GM18517 (cell line): ENCODE results near the gene NACC2.
"Not testable (repeated sequence)": the region's sequence is repeated elsewhere in the genome, so short reads cannot be mapped to it uniquely, and the experiment has no call there.

Experiments
- ATAC-seq: cut with Tn5 transposase; IDR thresholded peaks from one replicate; pipeline ENCODE4 v1.9.1; 2021; ENCODE audit warnings: mild to moderate bottlenecking, moderate library complexity; ENCODE audit not compliant: unreplicated experiment

The NACC2 gene

GRCh38 chr9:136048560-136049411, 46.3 kb downstream of the NACC2 start:
- ATAC-seq: no peak

- ATAC-seq: no peak
These were observed 47.1 kb downstream of the NACC2 start for GRCh38 chr9:136047775-136048559.

DNA sequence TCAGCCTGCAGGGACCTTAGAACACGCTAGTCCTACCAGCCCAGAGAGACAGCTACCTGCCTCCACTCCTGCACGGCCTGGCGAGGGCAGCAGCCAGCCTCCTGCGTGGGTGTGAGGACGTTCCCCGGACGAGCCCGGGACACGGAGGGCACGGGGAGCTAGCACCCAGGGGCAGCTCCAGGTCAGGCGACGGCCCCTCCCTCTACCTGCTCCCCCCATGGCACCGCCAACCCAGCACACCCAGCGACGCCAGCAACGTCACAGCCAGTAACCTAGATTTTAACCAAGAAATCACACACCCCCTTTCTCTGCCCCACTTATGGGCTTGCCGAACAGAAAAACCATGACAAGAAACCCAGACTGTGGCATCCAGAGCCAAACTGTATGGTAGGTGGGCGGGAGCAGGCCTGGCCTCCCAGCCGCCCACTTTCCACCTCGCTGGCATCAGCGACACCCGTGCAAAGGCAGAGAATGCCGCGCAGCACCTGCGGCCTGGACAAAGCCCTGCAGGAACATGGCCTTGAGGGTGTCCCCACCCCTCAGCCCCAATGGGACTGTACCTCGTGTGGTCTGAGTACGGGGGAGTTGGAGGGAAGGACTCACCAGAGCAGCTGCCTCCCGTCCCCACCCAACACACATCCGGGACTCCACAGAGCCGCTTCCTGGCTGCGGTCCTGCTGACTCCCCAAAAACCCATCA, 47.9 kb downstream of the NACC2 start:
- no peak for ATAC-seq

DNA sequence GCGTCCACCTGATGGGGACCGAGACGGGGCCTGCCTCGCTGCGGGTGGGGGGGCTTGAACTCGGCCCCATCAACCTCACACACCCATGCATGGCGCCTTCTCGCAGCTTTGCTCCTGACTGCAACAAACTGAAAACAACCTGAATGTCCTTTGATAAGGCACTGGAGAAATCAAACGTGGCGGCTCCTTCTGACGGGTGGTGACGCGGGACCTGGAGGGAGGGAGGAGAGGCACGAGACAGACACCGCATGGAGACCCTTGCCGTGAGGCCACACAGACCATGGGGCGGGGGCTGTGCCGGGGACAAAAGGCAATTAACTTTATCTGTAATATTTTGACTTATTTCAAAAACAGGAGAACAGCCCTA, 48.6 kb downstream of the NACC2 start:
- ATAC-seq: no peak

- no peak for ATAC-seq
These were observed 49.2 kb downstream of the NACC2 start for GRCh38 chr9:136045595-136046553.

DNA sequence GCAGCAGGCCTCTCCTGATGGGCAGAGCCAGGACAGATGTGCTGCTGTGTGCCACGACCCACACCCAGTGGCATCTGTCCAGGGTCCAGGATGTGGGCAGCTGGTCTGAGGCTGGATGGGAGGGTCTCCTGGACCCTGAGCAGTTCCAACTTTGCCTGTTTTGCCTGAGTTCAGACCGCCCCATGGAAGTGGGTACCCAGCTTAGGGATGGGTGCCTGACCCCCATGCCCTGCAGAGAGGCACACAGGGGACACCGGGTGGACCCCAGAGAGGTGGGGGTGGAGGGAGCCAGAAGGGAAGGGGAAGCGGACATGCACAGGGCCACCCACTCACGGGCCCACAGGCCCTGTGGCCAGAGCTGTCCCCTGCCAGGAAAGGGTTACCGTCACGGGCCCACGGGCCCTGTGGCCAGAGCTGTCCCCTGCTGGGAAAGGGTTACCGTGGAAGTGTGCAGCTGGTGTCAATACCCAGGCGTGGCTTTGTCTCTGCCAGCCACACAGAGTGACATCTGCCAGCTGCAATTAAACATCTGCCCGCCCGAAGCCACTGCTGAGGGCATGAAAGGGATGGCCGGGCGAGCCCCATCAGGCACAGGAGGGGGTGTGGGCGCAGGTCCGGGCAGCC, 50.0 kb downstream of the NACC2 start:
- ATAC-seq: no peak

- no peak for ATAC-seq
These were observed 50.7 kb downstream of the NACC2 start for GRCh38 chr9:136044207-136044970.

GRCh38 chr9:136043441-136043991, 51.6 kb downstream of the NACC2 start:
- no peak for ATAC-seq

DNA sequence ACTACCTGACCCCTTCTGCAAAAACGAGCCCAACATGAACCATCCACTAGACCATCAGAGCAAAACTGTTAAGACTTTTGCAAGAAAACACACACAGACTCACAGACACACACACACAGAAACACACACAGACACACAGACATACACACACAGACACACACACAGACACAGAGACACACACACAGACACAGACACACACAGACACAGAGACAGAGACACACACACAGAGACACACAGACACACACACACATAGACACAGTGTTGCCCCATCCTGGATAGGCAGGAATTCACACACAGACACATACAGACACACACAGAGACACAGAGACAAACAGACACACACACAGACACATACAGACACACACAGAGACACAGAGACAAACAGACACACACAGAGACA, 52.5 kb downstream of the NACC2 start:
- ATAC-seq: no peak

DNA sequence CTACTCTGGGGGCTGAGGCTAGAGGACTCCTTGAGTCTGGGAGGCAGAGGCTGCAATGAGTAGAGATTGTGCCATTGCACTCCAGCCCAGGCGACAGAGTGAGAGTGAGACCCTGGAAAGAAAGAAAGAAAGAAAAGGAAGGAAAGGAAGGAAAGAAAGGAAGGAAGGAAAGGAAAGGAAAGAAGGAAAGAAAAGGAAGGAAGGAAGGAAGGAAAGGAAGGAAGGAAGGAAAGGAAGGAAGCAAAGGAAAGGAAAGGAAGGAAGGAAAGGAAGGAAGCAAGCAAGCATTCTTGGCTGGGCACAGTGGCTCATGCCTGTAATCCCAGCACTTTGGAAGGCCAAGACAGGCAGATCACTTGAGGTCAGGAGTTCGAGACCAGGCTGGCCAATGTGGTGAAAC, 54.2 kb downstream of the NACC2 start:
- not testable (repeated sequence) for ATAC-seq

DNA sequence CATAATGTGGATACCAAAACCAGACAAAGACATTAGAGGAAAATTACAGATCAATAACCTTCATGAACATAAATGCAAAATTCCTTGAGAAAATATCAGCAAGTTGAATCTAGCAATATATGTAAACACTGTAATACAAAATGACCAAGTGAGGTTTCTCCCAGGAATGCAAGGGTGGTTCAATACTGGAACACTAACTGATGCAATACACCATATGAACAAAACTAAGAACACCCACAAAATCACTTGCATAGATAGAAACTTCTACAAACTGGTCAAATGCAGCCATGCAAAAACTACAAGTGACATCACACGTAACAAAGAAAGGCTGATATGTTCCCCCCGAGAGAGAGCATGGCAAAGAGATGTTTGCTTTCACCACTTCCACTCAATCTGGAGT, 55.6 kb downstream of the NACC2 start:
- ATAC-seq: no peak

GRCh38 chr9:136036848-136037247, 58.2 kb downstream of the NACC2 start:
- ATAC-seq: no peak

DNA sequence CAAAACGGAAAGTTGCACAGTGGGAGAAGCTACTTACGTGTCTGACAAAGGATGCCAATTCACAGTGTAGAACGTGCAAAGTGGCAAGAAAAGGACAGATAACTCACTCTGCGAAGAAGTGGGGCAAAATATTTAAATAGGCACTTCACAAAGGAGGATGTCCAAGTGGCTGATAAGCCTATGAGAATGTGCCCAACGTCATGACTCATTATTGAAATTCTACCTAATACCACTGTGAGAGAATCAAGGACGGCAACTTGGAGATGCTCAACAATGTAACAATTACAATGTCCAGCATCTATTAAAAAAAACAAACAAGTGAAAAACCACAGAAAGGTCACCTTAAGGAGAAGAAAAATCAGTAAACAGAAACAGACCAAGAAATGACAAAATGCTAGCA, 59.0 kb downstream of the NACC2 start:
- no peak for ATAC-seq

DNA sequence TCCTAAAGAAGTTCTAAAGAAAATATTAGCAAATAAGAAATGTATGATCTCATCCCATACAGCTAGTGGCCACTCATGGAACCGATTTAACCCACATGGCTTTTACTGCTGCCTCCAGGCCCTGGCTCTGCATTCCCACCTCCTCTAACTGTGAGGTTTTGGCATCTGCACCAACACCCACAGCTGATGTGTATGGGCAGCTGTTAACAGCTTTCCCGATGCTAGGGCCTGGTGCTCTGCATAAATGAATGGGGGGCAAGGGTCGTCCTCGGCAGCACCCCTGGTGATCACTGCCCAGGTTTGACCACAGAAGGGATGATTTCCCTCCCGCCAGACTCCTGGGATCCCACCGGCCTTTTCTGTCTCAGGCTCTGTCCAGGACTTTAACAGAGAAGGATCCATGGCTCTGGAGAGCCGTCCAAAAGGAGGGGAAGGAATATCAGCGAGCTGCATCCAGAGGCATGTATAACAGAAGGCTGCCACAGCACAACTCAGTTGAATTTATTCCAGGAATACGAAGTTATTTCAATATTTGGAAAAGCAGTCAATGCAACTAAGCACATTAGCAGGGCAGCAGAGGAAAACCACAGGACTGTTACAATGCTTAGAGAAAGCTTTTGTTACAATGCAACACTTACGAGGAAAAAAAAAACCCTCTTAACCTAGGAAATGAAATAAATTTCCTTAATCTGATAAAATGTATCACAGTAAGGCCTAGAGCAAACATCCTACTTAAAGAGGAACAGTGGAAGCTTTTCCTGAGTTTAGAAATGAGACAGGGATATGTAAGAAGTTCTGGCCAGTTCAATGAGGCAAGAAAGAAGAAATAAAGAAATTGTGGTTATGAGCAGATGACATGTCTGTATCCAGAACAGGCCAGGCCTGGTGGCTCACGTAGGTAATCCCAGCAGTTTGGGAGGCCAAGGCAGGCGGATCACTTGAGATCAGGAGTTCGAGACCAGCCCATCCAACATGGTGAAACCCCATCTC, 63.1 kb downstream of the NACC2 start:
- no peak for ATAC-seq

DNA sequence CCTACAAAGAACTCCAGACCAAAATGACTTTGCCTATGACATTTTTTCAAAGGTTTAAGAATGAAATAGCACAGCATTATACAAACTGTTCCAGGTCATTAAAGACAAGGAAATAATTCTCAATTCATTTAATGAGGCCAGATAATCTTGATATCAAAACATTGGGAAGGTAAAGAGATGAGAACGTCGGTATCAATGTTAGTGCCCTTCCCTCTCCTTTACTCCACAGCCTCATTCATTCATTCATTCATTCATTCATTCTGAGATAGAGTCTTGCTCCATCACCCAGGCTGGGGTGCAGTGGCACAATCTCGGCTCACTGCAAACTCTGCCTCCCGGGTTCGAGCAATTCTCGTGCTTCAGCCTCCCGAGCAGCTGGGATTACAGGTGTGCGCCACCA, 64.0 kb downstream of the NACC2 start:
- no peak for ATAC-seq

GRCh38 chr9:136029556-136029955, 65.5 kb downstream of the NACC2 start:
- no peak for ATAC-seq

DNA sequence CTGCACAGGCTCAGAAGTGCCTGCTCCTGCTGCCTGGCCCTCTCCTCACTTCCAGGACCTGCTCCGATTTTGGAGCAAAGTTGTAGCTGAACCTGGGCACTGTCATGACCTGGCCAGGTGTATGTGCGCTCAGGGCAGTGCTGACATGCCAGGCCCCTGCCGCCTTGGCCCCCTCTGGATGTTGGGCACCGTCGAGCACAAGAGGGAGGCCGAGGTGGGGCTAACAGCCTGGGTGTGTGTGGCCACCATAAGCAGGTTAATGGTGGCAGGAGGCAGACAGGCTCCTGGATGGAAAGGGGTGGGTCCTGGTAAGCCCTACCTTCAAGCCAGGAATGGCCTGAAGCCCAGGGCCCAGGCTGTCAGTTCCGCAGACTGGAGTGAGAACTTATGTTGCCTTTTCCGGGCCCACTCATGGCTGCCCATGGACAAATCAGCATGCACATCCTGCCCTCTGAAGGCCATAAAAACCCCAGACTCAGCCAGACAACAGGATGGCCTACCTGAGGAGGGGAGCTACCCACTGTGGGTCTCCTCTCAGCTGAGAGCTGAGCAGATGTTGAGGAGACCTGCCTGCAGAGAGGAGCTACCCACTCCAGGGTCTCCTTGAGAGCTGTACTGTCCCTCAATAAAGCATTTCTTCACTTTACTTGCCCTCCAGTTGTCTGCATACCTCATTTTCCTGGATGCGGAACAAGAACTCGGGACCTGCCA, 66.2 kb downstream of the NACC2 start:
- no peak for ATAC-seq
